CD4-positive, alpha-beta T cell (primary cell): Measurements from ENCODE around the gene ID1. TPM values are rescaled to one million over a fixed set of nuclear protein-coding genes. Genes with fewer than 3 reads are reported as not detected.
"Not testable (repeated sequence)": the region's sequence is repeated elsewhere in the genome, so short reads cannot be mapped to it uniquely, and the experiment has no call there.

ENCODE experiments used
- ATAC-seq: fragments of 200-7000 bp; cut with Tn5 transposase; one replicate; pipeline ENCODE4 v1.10.0; 2022; ENCODE audit warnings: mild to moderate bottlenecking; ENCODE audit not compliant: poor library complexity
- CTCF ChIA-PET: fragments of 350-600 bp; sonication (Branson Sonifier 250); formaldehyde crosslinking; loops from one replicate; lab custom pipeline; 2021; ENCODE audit warnings: antibody characterized with exemption, inconsistent platforms; lab: Charles Lee
- POLR2A ChIA-PET: fragments of 350-600 bp; sonication (Branson Sonifier 250); formaldehyde crosslinking; loops from one replicate; lab custom pipeline; 2021; ENCODE audit warnings: antibody characterized with exemption, inconsistent platforms; lab: Charles Lee
- DNase-seq, 14 experiments: peaks; one replicate each; pipeline ENCODE4 v3.0.0-alpha.2; 2013 to 2020; ENCODE audit warnings: mixed read lengths in 2 of 14
- H3K27ac ChIP-seq, 2 donors: one replicate each; pipeline versions ENCODE4 v1.5.1 to v1.7.0; 2013; ENCODE audit warnings: low read length in 2 of 2, low read depth in 1 of 2, mild to moderate bottlenecking in 1 of 2
- H3K27me3 ChIP-seq, 2 experiments: 1 replicate in 1 of 2; 2 replicates in 1 of 2; pipeline versions ENCODE4 v1.6.1 to v1.7.0; 2013; ENCODE audit warnings: low read length in 2 of 2, control low read depth in 1 of 2, mild to moderate bottlenecking in 1 of 2, moderate library complexity in 1 of 2; ENCODE audit not compliant: insufficient read depth in 2 of 2, control insufficient read depth in 1 of 2
- H3K36me3 ChIP-seq: one replicate; pipeline ENCODE4 v1.6.1; 2013; ENCODE audit warnings: low read length, control low read depth; ENCODE audit not compliant: insufficient read depth
- H3K4me1 ChIP-seq: one replicate; pipeline ENCODE4 v1.6.1; 2013; ENCODE audit warnings: low read length, control low read depth; ENCODE audit not compliant: insufficient read depth
- H3K4me3 ChIP-seq: one replicate; pipeline ENCODE4 v1.5.1; 2013; ENCODE audit warnings: mild to moderate bottlenecking, low read length, moderate library complexity
- H3K9me3 ChIP-seq, 2 experiments: 1 replicate in 1 of 2; 2 replicates in 1 of 2; pipeline versions ENCODE4 v1.6.1 to v1.7.0; 2013; ENCODE audit warnings: low read length in 2 of 2, mild to moderate bottlenecking in 2 of 2, control low read depth in 1 of 2, moderate library complexity in 1 of 2; ENCODE audit not compliant: control insufficient read depth in 1 of 2, insufficient read depth in 1 of 2
- H3K27ac Mint-ChIP-seq: one replicate; pipeline ENCODE4 v1.8.0; 2020; ENCODE audit warnings: mixed read lengths
- H3K27me3 Mint-ChIP-seq: one replicate; pipeline ENCODE4 v1.8.0; 2021; ENCODE audit warnings: mixed read lengths
- H3K36me3 Mint-ChIP-seq: one replicate; pipeline ENCODE4 v1.8.0; 2021; ENCODE audit warnings: low read depth, mixed read lengths
- H3K4me1 Mint-ChIP-seq: one replicate; pipeline ENCODE4 v1.8.0; 2021; ENCODE audit warnings: low read depth, mixed read lengths
- H3K4me3 Mint-ChIP-seq: one replicate; pipeline ENCODE4 v1.8.0; 2020; ENCODE audit warnings: mild to moderate bottlenecking, mixed read lengths
- H3K9me3 Mint-ChIP-seq: one replicate; pipeline ENCODE4 v1.8.0; 2020; ENCODE audit warnings: mixed read lengths
- CTCF ChIP-seq: fragments of 200-600 bp; IDR thresholded peaks from one replicate; pipeline ENCODE4 v1.8.0; 2022; ENCODE audit warnings: antibody characterized with exemption, mild to moderate bottlenecking
- intact Hi-C, 2 experiments: fragments of 100-400 bp; cut with DNase I in 1 of 2; cut with micrococcal nuclease in 1 of 2; formaldehyde crosslinking; loops; one replicate each; pipeline versions ENCODE4 v1.15.1 to v1.9.0; 2023 to 2025; cut with DNase I, micrococcal nuclease
- total RNA-seq, 174 experiments: library from RNA in 2 of 174; stranded (reverse) in 2 of 174; gene quantifications; one replicate each; pipeline ENCODE4 v1.2.3 and lab custom pipeline; 2021 to 2026

The ID1 gene
- total RNA-seq, 2 experiments from 2014 or later = 22.8 to 24.2 TPM

- intact Hi-C loops = loop anchor here in 1 of 2 experiments (5.0 kb wide), 1 partner anchor 115 kb away; the partner anchor contains the start of gene BCL2L1
Observed at GRCh38 chr20:31606804-31607639, 1.9 kb downstream of the ID1 start.

GRCh38 chr20:31607640-31608250 is 2.7 kb downstream of the ID1 start:
- Mint-ChIP-seq H3K27ac (no peak overlapping the region), H3K4me1 (peaks cover 23% of the 10 kb centered on the region), H3K27me3 (peaks cover 64% of the 10 kb centered on the region), H3K9me3 (no peaks in the 10 kb centered on the region), H3K36me3 (peaks cover 5% of the 10 kb centered on the region), H3K4me3 (peak overlapping the region; percentile 51)
- Histone ChIP-seq H3K4me3 (no peak overlapping the region), H3K4me1 (peaks cover 35% of the 10 kb centered on the region), H3K36me3 (no peaks in the 10 kb centered on the region), H3K27me3 (peaks cover 41 to 43% of the 10 kb centered on the region in 2 experiments), H3K9me3 (peaks cover 0 to 11% of the 10 kb centered on the region in 2 experiments), H3K27ac (no peak overlapping the region)
- CTCF ChIA-PET = interaction anchor here (1.1 to 8.9 kb wide), 3 partner anchors 37 to 116 kb away, joined by 3 to 347 read pairs (median 4); no protein-coding TSS in a partner anchor
- POLR2A ChIA-PET = interaction anchor here (1.2 kb wide), 1 partner anchor 35 kb away, joined by 4 read pairs; no protein-coding TSS in a partner anchor
- DNase-seq (no peak), ATAC-seq (no peak)
- intact Hi-C loops = loop anchor here in 1 of 2 experiments (5.0 kb wide), 1 partner anchor 115 kb away; the partner anchor contains the start of gene BCL2L1
- no peak for TF ChIP-seq CTCF

More at GRCh38 chr20:31606804-31607639, 1.9 kb downstream of the ID1 start:
- H3K4me1 Mint-ChIP-seq = peaks cover 25% of the 10 kb centered on the region
- no peak overlapping the region for H3K27ac Mint-ChIP-seq
- POLR2A ChIA-PET = interaction anchor here (1.2 kb wide), 1 partner anchor 34 kb away, joined by 4 read pairs; no protein-coding TSS in a partner anchor
- peaks cover 41 to 43% of the 10 kb centered on the region in 2 experiments for H3K27me3 ChIP-seq
- H3K4me1 ChIP-seq = peaks cover 33% of the 10 kb centered on the region
- H3K27me3 Mint-ChIP-seq = peaks cover 69% of the 10 kb centered on the region
- CTCF ChIA-PET = interaction anchor here (1.1 to 8.9 kb wide), 3 partner anchors 37 to 117 kb away, joined by 3 to 347 read pairs (median 4); no protein-coding TSS in a partner anchor
- peak overlapping the region; percentile 94 for H3K4me3 Mint-ChIP-seq
- H3K4me3 ChIP-seq = no peak overlapping the region
- H3K9me3 Mint-ChIP-seq = no peaks in the 10 kb centered on the region
- DNase-seq (no peak), ATAC-seq (no peak)
- no peak for TF ChIP-seq CTCF
- H3K27ac ChIP-seq = no peak overlapping the region
- H3K36me3 Mint-ChIP-seq = peaks cover 5% of the 10 kb centered on the region
- peaks cover 0 to 11% of the 10 kb centered on the region in 2 experiments for H3K9me3 ChIP-seq
- H3K36me3 ChIP-seq = no peaks in the 10 kb centered on the region

- Histone ChIP-seq H3K4me3 (no peak overlapping the region), H3K4me1 (peaks cover 29% of the 10 kb centered on the region), H3K27ac (no peak overlapping the region), H3K9me3 (peaks cover 0 to 11% of the 10 kb centered on the region in 2 experiments), H3K27me3 (peaks cover 41 to 43% of the 10 kb centered on the region in 2 experiments), H3K36me3 (no peaks in the 10 kb centered on the region)
- no peak for DNase-seq
- no peak overlapping the region for H3K27ac Mint-ChIP-seq
- H3K4me1 Mint-ChIP-seq = peaks cover 19% of the 10 kb centered on the region
- peaks cover 5% of the 10 kb centered on the region for H3K36me3 Mint-ChIP-seq
- no peak for ATAC-seq
- CTCF ChIA-PET = interaction anchor here (8.9 kb wide), 1 partner anchor 38 kb away, joined by 347 read pairs; no protein-coding TSS in a partner anchor
- peaks cover 65% of the 10 kb centered on the region for H3K27me3 Mint-ChIP-seq
- no peaks in the 10 kb centered on the region for H3K9me3 Mint-ChIP-seq
- POLR2A ChIA-PET = interaction anchor here (1.0 kb wide), 1 partner anchor 36 kb away, joined by 6 read pairs; no protein-coding TSS in a partner anchor
- intact Hi-C loops = loop anchor here in 1 of 2 experiments (5.0 kb wide), 1 partner anchor 114 kb away; the partner anchor contains the start of gene BCL2L1
- no peak for TF ChIP-seq CTCF
- H3K4me3 Mint-ChIP-seq = no peak overlapping the region
Observed at GRCh38 chr20:31608251-31608945, 3.3 kb downstream of the ID1 start.

GRCh38 chr20:31612271-31612640 is 7.2 kb downstream of the ID1 start:
- H3K4me1 ChIP-seq, H3K36me3 Mint-ChIP-seq, DNase-seq, H3K9me3 Mint-ChIP-seq, H3K27ac Mint-ChIP-seq, H3K4me3 Mint-ChIP-seq, H3K27ac ChIP-seq, H3K36me3 ChIP-seq, ATAC-seq, H3K4me3 ChIP-seq, H3K9me3 ChIP-seq, H3K4me1 Mint-ChIP-seq: not testable (repeated sequence)
- intact Hi-C loops = loop anchor here in 1 of 2 experiments (1.0 to 5.0 kb wide), 3 partner anchors 43 to 150 kb away; partner anchors contain the start of gene HM13
- peaks cover 33% of the 10 kb centered on the region for H3K27me3 Mint-ChIP-seq
- ChIA-PET POLR2A (interaction anchor here (0.7 to 4.0 kb wide), 8 partner anchors 8 to 111 kb away, joined by 3 to 41 read pairs (median 10); partner anchors contain the start of gene ID1), CTCF (interaction anchor here (1.2 to 8.9 kb wide), 29 partner anchors 9 to 152 kb away, joined by 3 to 347 read pairs (median 8); partner anchors contain the start of genes BCL2L1, HM13 and ID1)
- peaks cover 17 to 23% of the 10 kb centered on the region in 2 experiments for H3K27me3 ChIP-seq
